ENCODE results near the gene AP5B1.
A peak's percentile ranks its signal among the peaks of the same experiment; 100 is the strongest.

Gene AP5B1

GRCh38 chr11:65798882-65799281 lies 18.1 kb upstream of the AP5B1 start:
- no peak for DNase-seq

GRCh38 chr11:65797711-65798110 lies 16.9 kb upstream of the AP5B1 start:
- no peak for DNase-seq

GRCh38 chr11:65796726-65797601 lies 16.2 kb upstream of the AP5B1 start:
- DNase-seq = no peak

GRCh38 chr11:65794570-65795510 lies 14.1 kb upstream of the AP5B1 start:
- DNase-seq = no peak

- DNase-seq = no peak
These were observed 13.0 kb upstream of the AP5B1 start for GRCh38 chr11:65793625-65794400.

- no peak for DNase-seq
These were observed 12.4 kb upstream of the AP5B1 start for GRCh38 chr11:65793144-65793581.

GRCh38 chr11:65792456-65792855 lies 11.7 kb upstream of the AP5B1 start:
- no peak for DNase-seq

- no peak for DNase-seq
These were observed 11.0 kb upstream of the AP5B1 start for GRCh38 chr11:65791719-65792213.

GRCh38 chr11:65790902-65791650 lies 10.3 kb upstream of the AP5B1 start:
- no peak for DNase-seq

- no peak for DNase-seq
These were observed 9.5 kb upstream of the AP5B1 start for GRCh38 chr11:65790104-65790901.

- no peak for DNase-seq
These were observed 8.7 kb upstream of the AP5B1 start for GRCh38 chr11:65789230-65790103.

GRCh38 chr11:65788821-65789220 lies 8.0 kb upstream of the AP5B1 start:
- DNase-seq = no peak

GRCh38 chr11:65787649-65788622 lies 7.2 kb upstream of the AP5B1 start:
- DNase-seq = no peak

- no peak for DNase-seq
These were observed 6.2 kb upstream of the AP5B1 start, which contains the start of gene OVOL1 for GRCh38 chr11:65786786-65787636. Gene OVOL1, plus strand, starts transcription at chr11:65787063. Its CDS starts 311 bp downstream, at chr11:65787374.

GRCh38 chr11:65786008-65786785 lies 5.4 kb upstream of the AP5B1 start:
- DNase-seq = peak; percentile 12

- DNase-seq = peak; percentile 24
These were observed 4.7 kb upstream of the AP5B1 start for GRCh38 chr11:65785319-65786007.
